Mammary epithelial cell (primary cell): Measurements from ENCODE around the gene CNRIP1.

Source experiments
- CTCF ChIP-seq, 2 donors: IDR thresholded peaks in 1 of 2; conservative IDR thresholded peaks in 1 of 2; 2 replicates each; pipeline ENCODE4 v1.5.1; 2011 to 2012; ENCODE audit warnings: inconsistent platforms in 2 of 2, low read length in 2 of 2, mild to moderate bottlenecking in 2 of 2, control low read depth in 1 of 2, low read depth in 1 of 2; ENCODE audit not compliant: insufficient read depth in 1 of 2; ENCODE audit errors: extremely low read depth in 1 of 2
- EZH2 ChIP-seq: IDR thresholded peaks from 2 replicates; pipeline ENCODE4 v1.6.1; 2012; ENCODE audit warnings: low read length, inconsistent platforms, borderline replicate concordance

DNA sequence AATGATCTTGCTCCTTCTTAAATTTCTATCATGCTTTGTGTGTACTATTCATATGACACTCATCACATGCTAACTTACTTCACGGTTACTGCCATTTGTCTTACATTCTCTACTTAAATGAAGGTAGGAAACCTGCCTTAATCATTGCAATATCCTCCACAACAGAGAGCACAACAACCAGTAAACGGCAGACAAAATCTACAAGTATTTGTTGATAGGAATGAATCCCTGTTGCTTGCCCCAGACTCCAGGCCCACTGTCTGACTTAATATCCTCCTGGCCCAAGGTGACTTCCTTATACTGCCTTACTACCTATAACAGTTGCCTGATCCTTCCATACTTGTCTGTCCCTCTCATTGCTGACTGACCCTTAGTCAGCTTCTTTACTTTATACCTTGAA, 70.9 kb downstream of the CNRIP1 start:
- TF ChIP-seq EZH2, result no peak
- TF ChIP-seq CTCF (conservative IDR thresholded peaks at IDR 0.05 in 1 of 2, IDR thresholded peaks at IDR 0.05 in 1 of 2; ENCODE audit: extremely low read depth in 1 of 2, insufficient read depth in 1 of 2, low read depth in 1 of 2, low read length in 2 of 2), result no peak
